Kidney tubule cell (primary cell): ENCODE results near the gene ZACN.
"Not testable (repeated sequence)": the region's sequence is repeated elsewhere in the genome, so short reads cannot be mapped to it uniquely, and the experiment has no call there.

Experiments used
- DNase-seq: peaks from one replicate; pipeline ENCODE4 v3.0.0-alpha.2; 2018; ENCODE audit warnings: low spot score

ZACN gene

DNA sequence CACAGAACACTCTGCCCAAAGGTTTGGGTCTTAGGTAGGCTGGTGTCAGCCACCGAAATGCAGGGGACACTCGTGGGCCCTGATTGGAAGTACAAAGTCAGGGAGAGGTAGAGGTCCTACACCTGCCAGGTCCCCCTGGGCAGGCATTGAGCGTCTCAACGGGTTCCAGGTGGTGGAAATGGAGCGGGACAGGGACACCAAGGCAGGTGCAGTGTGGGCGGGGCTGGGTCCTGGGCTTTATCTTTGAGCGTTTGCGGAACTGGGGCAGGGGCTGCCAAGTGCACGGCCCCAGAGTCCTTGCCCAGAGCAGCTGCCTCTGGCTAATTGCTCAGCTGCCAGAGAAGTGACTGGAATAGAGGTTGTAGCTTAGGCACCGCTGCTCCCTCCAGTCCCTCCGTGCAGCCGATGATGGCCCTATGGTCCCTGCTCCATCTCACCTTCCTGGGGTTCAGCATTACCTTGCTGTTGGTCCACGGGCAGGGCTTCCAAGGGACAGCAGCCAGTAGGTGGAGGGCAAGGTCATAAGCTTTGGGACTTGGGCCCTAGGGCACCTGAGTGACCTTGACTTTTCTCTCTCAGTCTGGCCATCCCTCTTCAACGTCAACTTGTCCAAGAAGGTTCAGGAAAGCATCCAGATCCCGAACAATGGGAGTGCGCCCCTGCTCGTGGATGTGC lies at the start of gene ZACN:
Gene ZACN, plus strand, starts transcription at position 323 of the 675 bp plus-strand sequence. Its CDS starts 83 bp downstream, at position 406.
- no peak for DNase-seq

DNA sequence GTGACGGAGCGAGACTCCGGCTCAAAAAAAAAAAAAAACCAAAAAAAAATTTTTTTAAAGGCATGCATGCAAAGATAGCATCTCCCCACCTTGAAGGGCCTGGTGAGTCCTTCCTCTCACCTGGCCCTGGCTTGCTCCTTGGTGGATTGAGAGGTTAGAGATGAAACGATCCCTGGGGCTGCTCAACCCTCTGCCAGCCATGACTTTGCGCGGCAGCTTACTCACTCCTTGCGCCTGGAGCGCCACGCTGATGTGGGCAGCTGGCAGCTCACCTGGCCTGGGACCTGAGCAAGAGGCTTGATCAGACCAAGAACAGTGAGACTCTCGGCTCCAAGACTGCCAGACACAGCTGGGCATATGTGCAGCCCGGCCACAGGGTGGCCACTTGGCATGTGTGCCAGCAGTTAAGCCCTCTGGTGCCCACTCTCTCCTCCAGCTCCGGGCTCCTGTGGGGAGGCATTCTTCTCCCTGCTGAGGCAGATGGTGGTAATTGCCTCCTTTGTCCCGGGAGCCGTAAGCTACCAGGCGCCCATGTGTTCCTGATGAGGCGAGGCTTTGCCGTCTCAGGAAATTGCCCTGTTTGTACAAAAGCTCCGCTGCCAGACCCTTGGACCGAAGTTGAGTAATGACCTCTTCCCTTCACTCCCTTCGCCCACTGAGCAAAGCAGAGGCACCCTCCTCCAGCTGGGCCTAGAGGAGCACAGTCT lies 46.8 kb upstream of the ZACN start:
- DNase-seq: peak; percentile 33

DNA sequence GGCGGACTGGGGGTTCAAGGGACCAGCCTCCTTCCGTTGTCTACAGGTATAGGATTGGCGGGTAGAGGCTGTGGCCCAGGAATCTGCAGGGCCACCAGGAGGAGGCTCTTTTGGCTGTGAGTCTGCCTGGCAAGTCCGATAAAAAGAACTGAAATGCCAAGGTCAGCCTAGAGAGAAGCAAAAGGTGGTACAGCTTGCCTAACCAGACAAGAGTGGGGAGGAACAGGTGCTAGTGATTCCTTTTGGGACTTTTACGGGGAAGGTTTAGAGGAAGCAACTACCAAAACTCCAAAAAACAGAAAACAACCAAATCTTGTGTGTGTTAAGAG lies 46.2 kb upstream of the ZACN start:
- no peak for DNase-seq

DNA sequence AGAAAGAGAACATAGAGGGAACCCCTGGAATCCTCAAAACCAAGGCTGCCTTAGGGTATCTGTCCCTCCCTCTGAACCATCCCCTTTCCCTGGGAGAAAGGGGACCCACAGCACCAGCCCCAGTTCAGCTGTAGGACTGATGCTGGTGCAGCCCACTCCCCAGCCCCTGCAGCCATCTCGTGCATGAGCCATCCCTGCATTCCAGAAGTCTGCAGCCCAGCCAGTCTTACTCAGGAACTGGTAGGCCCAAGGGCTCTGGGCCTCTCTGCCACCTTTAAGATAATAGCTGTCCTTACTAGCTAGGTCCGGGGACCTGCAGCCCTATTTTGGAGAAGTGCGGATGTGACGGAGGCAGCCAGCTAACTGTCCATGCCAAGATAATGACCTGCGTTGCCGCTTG lies 45.8 kb upstream of the ZACN start:
- no peak for DNase-seq

DNA sequence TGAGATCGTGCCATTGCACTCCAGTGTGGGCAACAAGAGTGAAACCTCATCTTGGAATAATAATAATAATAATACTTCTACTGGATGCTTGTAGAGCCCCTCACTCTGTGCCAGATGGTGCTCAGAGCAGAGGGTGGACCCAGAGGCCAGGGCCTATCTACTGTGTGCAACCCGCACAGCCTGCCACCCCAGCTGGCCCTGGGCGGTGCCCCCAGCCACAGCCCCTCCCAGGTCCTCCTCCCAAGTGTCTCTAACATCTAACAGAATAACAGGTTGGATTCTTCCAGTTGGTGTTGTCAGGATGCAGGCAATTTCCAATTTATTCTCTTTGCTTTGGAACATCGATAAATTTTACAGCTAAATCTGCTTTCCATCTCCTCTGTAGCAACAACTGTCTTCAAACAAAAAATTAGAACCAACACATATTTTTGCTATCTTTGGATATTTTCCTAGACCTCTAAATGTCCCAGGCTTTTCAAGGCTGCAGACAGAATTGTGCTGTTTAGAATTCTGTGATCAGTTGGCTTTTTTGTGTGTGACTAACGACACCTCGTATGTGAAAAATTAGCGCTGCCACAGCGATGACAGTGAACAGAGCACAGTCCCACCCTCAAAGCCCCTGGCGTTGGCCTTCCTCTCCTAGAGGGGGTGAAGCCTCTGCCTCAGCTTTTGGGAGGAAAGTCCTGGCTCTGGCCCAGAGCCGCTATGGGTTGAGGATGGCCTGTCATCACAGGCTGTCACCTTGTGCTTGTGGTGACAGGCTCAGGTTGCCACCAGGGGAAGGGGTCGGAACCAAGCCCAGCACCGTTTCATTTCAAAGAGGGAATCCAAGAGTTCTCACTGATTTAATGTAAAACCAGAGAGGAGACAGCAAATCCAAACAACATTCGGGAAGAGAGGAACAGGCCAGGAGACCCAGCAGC lies 44.3 kb upstream of the ZACN start:
- no peak for DNase-seq

DNA sequence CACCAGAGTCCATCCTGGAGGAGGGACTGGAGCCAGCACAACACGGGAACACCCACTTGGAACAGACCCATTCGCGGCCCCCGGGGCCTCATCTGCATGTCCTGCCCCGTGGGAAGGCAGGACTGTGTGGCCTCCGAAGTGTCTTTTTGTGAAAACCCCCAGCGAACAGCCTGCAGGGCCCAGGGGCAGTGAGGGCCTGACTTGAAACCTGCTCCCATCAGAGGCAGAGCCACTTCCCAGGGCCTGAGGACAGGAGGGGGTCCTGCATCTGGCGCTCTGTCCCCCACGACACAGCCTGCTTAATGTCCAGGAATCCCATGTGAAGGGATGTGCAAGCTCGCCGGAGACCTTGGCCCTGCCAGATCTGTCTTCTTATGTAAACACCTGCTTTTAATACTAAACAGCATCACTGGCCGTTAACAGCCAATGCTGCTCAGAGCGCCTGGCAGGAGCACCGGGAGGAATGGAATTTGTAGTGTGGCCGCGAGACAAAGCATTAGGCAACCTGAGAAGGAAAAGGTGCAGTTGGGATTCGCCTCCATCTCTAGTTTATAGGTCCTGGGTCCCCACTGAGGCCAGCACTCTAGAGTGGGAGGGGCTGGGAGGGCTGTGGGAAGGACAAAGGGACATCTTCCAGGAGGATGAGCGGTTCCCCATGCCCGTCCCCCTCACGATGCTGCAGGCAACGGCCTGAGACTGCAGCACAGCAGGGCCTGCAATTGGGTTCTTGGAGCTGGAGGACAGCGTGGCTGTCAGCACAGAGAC lies 42.3 kb upstream of the ZACN start:
- no peak for DNase-seq

DNA sequence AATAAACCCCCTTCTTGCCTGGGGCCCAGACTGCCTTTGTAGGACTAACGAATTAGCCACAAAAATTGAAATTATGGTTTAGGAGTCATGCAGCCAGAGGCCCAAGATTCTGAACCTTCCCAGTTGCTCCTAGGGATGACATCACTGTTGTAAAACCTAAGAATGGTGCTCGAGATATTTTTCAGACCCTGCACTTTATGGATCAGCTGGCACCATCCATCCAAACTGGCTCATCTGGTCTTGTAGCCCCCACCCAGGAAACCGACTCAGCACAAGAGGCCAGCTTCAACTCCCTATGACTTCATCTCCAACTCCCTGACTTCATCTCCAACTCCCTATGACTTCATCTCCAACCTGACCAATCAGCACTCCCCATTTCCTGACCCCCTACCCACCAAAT lies 40.9 kb upstream of the ZACN start:
- DNase-seq: peak; percentile 8

DNA sequence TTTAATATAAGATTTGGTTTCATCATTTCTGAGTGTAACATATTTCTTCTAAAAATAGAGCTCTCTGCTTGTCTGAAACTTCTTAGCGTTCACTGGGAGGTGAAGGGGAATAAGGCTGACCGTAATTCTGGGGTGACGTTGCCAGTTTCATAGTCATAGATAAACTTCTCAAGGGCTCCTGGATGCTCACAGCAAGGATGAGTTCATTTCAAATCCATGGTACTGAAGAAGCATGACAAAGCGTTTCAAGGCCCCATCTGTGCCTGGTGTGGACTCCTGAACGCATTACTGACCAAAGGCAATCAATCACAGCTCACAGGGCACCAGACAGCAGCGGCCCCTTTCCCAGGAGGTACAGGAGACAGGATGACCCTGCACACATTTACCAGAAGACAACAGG lies 39.9 kb upstream of the ZACN start:
- DNase-seq: no peak

DNA sequence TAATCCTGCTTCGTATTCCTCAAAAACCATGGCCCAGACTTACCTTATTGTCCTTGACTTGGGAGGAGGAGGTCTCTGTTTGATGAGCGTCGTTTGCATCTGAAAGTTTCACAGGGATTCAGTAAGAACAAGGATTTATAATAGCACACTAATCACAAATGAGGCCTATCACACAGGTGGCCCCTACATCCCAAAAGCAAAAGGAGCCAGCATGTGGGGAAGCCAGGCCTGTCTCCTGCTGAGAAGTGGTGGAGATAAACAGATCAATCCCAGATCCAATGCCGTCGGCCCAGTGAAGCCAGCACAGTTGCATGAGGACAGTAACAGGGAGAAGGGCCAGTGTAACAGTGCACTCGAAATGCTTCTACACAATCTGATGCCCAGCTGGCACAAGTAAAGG lies 38.6 kb upstream of the ZACN start:
- DNase-seq: no peak

DNA sequence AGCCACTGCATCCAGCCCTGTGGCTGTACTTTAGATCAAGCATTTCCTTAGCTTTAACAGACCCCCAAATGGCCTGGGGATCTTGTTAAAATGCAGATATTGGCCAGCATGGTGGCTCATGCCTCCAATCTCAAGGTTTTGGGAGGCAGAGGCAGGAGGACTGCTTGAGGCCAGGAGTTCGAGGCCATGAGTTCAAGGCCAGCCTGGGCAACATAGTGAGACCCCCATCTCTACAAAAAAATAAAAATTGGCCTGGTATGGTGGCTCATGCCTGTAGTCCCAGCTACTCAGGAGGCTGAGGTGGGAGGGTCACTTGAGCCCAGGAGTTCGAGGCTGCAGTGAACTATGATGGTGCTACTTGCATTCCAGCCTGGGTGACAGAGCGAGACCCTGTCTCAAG lies 36.1 kb upstream of the ZACN start:
- not testable (repeated sequence) for DNase-seq

DNA sequence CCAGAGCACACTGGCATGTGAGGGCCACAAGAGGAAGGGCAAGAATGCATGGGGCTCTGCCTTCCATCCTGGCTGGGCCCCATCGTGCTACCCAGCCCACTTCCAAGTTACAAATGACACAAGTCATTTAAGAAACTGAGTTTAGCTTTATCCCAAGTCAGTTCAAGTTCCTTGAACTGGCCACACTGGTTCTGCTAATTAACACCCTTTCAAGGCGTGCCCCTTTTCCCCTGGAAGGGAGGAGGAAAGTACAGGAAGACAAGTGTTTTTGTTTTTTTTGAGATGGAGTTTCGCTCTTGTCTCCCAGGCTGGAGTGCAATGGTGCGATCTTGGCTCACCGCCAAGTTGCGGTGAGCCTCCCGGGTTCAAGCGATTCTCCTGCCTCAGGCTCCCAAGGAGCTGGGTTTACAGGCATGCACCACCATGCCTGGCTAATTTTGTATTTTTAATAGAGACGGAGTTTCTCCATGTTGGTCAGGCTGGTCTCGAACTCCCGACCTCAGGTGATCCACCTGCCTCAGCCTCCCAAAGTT lies 34.4 kb upstream of the ZACN start:
- DNase-seq: not testable (repeated sequence)

DNA sequence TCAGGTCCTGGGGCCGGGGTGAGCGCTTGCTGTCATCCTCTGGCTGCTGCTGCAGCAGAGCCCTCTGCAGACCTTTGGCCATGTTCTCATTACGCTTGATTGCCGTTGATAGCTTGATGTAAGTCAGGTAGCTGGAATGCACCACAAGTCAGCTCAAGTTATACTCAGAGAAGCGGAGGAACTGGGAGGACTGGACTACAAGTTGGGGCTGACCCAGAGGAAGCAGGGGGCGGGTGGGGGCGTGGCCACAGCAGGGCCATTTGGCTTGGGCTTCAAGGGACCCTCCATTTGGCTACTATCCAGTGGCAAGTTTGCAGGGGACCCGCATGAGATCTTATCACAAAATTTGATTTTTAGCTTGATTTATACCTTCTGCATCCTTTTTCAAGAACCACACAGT lies 32.9 kb upstream of the ZACN start:
- DNase-seq: peak; percentile 23

DNA sequence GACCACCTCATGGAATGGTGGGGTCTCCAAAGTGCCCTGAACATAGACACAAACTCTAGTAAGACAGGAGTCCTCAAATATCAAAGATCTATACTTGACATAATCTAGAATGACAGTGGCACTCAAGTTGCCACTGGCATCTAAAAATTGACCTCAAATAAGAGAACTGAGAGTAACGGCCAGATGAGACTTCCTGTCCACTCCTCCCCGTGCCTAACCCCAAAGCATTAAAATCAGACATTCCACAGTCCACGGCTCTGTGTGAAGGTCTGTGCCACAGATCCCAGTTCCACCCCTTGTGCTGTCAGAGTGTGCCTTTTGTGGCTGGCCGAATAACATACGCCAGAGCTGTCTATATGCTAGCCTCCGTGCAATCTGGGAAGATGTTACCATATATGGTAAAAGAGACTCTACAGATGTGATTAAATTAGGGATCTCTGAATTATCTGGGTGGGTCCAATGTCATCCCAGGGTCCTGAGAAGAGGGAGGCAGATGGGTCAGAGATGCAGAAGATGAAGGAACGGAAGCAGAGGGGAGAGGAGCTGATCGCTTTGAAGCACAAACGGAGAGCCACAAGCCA lies 30.9 kb upstream of the ZACN start:
- no peak for DNase-seq

DNA sequence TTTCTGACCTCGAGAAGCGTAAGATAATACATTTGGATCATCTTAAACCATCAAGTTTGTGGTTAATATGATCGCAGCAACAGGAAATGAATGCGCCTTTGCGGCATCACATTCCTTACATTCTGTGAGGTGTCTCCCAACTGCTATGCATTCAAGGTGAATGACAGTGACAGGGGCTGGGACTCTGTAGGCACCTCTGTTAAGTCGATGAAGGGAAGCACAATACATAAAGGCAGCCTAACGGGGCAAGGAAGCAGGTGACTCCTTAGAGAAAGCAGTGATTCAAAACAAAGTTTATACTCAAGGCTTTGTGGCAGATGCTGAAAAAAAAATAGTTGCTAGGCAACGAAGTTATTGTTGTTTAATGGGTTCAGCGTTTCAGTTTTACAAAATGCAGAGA lies 30.3 kb upstream of the ZACN start:
- peak; percentile 64 for DNase-seq

DNA sequence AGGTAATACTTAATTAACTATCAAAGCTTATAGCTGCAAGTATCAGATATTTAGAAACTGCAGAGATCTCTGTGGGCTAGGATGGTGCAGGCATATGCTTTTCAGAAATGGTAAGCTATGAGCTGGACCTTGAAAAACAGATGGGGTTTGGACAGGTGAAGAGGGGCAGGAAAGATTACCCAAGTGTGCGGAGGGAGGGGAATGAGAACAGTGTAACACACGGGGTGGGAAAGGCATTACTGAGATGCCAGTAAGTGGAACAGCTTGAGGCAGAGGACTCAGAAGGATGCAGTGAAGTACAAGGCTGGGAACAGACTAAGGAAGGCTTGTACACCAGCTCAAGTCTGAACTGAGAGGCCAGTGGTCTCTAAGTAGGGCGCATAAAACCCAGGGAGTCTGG lies 29.7 kb upstream of the ZACN start:
- DNase-seq: no peak

DNA sequence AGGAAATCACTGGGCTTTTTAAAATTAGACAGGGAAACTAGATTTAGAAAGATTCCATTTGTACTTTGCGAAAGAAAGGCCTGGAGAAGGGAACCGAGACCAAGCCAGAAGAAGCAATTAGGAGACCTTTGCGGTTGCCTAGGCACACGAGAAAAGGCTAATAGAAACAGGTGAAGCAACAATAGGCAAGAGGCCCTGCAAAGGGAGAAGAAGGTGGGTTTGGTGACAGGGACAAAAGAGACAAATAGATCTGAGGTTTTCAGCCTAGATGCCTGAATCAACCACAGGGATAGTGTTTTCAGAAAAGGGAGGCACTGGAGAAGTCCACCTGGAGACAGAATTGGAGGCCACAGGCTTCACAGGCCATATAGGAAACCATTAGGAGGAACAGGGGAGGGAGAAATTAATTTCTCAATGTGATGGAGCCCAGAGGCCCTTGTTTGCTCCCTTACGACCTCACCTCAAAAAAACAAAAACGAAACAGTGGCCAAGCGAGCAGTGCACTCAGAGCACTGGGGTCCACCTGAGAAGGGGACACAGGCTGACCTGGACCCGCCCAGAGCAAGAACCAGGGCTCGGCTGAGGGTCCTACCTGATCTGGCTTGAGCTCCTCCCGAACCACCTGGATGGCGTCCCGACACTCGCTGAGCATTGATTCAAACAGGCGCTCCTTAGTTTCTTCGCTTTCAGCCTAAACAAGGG lies 29.0 kb upstream of the ZACN start:
- DNase-seq: no peak

DNA sequence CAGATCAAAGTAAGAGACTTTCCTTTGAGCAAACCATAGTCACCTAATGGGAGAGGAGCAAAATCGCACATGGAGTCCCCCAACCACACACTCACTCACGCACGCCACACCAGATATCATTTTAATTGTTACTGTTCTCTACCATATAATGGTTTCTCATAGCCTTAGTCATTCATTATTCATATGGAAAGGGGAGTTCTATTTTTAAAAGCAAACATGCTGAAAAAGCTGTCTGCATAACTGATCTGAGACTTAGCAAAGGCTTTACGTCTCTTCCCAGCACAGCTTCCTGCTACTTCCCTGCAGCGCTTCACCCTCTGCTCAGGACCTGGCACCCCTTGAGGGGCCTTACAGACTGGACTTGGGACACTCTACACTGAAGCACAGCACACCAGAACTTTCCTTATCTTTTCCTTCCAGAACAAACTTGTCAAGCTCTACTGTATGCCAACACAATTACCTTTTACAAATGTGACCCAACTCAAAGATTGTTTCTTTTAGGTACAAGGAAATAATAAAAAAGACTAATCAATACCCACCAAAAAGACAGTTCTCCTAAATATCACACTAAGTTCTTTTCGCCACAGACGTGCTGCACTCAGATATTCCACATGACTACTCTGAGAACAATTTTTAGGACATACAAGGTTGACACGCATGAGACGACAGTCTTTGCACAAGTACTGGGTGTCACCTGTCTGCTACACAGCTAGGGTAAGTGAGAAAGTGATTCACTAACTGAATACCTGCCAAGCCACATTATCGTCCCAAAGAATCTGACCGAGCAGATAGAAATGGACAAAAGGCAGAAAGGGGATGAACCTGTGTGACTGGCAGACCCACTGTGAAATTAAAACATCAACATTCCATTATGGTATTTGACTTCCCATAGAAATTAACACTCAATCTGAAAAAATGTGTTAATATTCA lies 28.2 kb upstream of the ZACN start:
- peak; percentile 97 for DNase-seq

DNA sequence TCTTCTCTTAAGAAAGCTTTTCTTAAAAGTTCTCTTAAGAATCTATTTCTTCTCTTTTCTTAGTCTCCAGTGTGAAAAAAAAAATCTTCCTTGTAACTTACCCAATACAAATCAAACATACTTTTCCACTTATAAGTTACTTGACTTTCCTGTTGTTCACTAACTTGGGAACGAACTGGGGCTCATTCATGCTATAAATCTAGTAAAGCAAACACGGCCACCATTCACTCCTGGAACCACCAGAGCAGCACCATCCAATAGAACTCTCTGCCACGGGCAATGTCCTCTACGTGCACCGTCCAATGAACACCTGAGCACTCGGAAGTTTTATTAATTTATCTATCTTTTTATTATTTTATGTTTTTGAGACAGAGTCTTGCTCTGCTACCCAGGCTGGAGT lies 27.4 kb upstream of the ZACN start:
- peak; percentile 83 for DNase-seq

DNA sequence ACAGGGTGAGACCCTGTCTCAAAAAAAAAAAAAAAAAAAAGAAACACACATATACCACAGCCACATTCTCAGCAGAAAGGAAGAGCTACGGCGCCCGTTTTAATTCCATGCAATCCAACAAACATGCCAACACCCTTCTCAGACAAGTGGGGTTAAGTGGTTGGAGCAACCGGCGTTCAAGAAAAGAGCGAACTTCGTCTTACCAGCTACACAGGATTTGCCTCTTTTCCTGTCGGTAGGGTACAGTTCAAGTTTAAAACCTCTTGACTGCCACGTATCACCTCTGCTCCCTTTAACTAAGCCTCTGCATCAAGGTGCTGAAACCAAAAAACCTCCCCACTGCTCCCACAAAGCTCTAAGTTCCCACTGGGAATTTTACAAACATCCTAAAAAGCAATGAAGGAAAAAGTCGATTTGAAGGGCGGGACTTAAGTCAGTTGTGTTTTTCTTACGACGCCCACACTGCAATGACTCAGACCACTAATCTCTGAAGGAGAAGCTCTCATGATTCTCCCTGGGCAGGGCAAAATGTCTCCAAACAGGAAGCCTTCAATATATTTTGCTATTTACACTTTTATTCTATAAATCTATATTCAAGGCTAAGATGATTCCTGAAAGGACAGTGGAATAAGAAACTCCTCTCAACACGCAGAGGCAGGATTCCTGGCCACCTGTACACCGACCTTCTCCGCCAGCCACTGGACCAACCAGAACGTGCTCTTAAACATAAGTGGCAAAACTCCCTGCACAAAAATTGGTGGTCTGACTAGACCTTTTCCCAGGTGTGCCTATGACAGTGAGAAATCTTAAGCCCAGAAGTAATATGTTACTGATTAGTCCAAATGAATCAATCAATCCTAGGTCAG lies 25.5 kb upstream of the ZACN start:
- DNase-seq: peak; percentile 78
